Effector memory CD8-positive, alpha-beta T cell (primary cell): ENCODE measurements around the gene AXIN1.
"Not testable (repeated sequence)": the region's sequence is repeated elsewhere in the genome, so short reads cannot be mapped to it uniquely, and the experiment has no call there.

Source experiments
- ATAC-seq: fragments of 150-1000 bp; cut with Tn5 transposase; replicated peaks from 2 replicates; pipeline ENCODE4 v1.10.0; 2021; ENCODE audit warnings: mild to moderate bottlenecking, moderate library complexity
- DNase-seq, 3 experiments: peaks; one replicate each; pipeline ENCODE4 v3.0.0; 2021
- H3K27ac Mint-ChIP-seq, 2 donors: one replicate each; pipeline ENCODE4 v1.8.0; 2022; ENCODE audit warnings: mild to moderate bottlenecking in 2 of 2, mixed read lengths in 2 of 2, moderate library complexity in 2 of 2
- H3K27me3 Mint-ChIP-seq, 2 donors: one replicate each; pipeline ENCODE4 v1.8.0; 2022; ENCODE audit warnings: mixed read lengths in 2 of 2
- H3K36me3 Mint-ChIP-seq: one replicate; pipeline ENCODE4 v1.8.0; 2022; ENCODE audit warnings: mild to moderate bottlenecking, moderate library complexity, mixed read lengths; ENCODE audit not compliant: insufficient read depth
- H3K4me1 Mint-ChIP-seq, 2 donors: one replicate each; pipeline ENCODE4 v1.8.0; 2022; ENCODE audit warnings: low read depth in 2 of 2, mixed read lengths in 2 of 2
- H3K4me3 Mint-ChIP-seq, 2 donors: one replicate each; pipeline ENCODE4 v1.8.0; 2022; ENCODE audit warnings: mild to moderate bottlenecking in 2 of 2, mixed read lengths in 2 of 2, moderate library complexity in 2 of 2
- H3K9me3 Mint-ChIP-seq, 2 donors: one replicate each; pipeline ENCODE4 v1.8.0; 2022; ENCODE audit warnings: mixed read lengths in 2 of 2

AXIN1 gene

GRCh38 chr16:391885-392335 lies 39.4 kb upstream of the AXIN1 start:
- peak; percentile 94 for ATAC-seq
- peaks cover 15% of the 10 kb centered on the region for H3K36me3 Mint-ChIP-seq
- peaks cover 6 to 15% of the 10 kb centered on the region in 2 donors for H3K4me1 Mint-ChIP-seq
- peak; percentile 70 to 76 (median 73) for DNase-seq
- no peaks in the 10 kb centered on the region for H3K27me3 Mint-ChIP-seq
- H3K9me3 Mint-ChIP-seq: no peaks in the 10 kb centered on the region
- peak overlapping the region; percentile 40 to 57 for H3K4me3 Mint-ChIP-seq
- H3K27ac Mint-ChIP-seq: peak overlapping the region; percentile 71 to 77

DNA sequence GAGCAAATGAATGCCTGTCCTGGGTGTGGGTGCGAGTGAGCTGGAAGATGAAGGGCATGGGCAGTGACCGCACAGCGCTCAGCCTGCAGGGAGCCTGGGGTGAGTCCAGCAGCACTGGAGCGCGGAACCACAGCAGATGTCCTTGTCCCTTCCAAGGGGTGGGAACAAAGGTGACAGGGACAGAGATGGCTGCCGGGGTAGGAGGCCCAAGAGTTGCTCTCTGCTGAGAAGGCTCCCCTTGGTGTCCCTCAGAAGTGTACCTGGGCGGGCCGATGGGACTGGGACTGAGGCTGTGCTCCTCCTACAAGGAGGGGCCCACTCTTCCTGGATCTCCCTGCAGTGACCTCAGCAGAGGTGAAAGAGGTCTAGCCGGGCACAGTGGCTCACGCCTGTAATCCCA lies 36.8 kb upstream of the AXIN1 start:
- Mint-ChIP-seq H3K27me3 (no peaks in the 10 kb centered on the region), H3K9me3 (no peaks in the 10 kb centered on the region), H3K36me3 (peaks cover 7% of the 10 kb centered on the region), H3K27ac (no peak overlapping the region), H3K4me3 (no peak overlapping the region), H3K4me1 (peaks cover 6 to 15% of the 10 kb centered on the region in 2 donors)
- ATAC-seq: no peak
- DNase-seq: no peak

- not testable (repeated sequence) for H3K9me3 Mint-ChIP-seq, ATAC-seq, H3K4me3 Mint-ChIP-seq, H3K27me3 Mint-ChIP-seq, DNase-seq, H3K27ac Mint-ChIP-seq
- Mint-ChIP-seq H3K36me3 (peaks cover 10% of the 10 kb centered on the region), H3K4me1 (peaks cover 13 to 20% of the 10 kb centered on the region in 2 donors)
These were observed 35.5 kb upstream of the AXIN1 start for GRCh38 chr16:387761-388666.

- Mint-ChIP-seq H3K27ac (no peak overlapping the region), H3K4me1 (peaks cover 10 to 13% of the 10 kb centered on the region in 2 donors), H3K4me3 (no peak overlapping the region), H3K36me3 (peaks cover 6% of the 10 kb centered on the region), H3K9me3 (no peaks in the 10 kb centered on the region), H3K27me3 (no peaks in the 10 kb centered on the region)
- DNase-seq (no peak), ATAC-seq (no peak)
These were observed 34.2 kb upstream of the AXIN1 start for GRCh38 chr16:386641-387156.

DNA sequence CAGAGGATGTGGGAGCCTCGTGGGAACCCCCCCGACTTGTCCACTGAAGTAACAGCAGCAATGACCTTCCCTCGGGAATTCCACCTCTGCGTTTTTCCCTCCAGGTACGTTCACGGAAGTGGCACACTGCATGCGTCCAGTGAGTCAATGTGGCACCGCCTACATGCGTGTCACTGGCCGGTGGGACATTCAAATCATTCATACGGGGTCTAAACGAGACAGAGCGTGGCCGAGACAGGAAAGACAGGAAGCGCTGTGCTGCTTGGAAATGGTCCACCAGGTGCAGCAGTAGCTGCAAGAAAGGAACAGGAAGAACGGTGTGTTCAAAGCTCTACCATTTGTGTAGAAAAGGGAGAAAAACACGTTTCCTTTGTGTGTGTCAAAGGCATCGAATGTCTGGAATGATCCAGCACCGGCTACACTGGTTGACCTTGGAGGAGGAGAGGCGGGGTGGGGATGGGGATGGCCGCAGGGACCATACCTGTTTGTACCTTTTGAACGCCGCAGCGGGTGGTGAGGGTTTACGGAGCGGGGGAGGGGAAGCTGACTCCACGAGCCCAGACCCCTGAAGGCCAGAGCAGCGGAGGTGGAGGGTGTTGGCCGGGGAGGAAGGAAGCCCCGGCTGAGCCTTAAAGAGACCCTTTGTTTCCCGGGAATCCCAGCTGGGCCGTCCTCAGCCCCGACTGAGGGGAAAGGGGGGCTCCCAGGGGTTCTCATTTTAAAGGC lies 31.0 kb upstream of the AXIN1 start:
- no peaks in the 10 kb centered on the region for H3K9me3 Mint-ChIP-seq
- peak; percentile 45 for ATAC-seq
- H3K27me3 Mint-ChIP-seq: no peaks in the 10 kb centered on the region
- H3K27ac Mint-ChIP-seq: peak overlapping the region; percentile 3 to 35
- H3K36me3 Mint-ChIP-seq: peaks cover 6% of the 10 kb centered on the region
- peaks cover 20% of the 10 kb centered on the region in 2 donors for H3K4me1 Mint-ChIP-seq
- peak overlapping the region; percentile 75 to 76 for H3K4me3 Mint-ChIP-seq
- no peak for DNase-seq

- Mint-ChIP-seq H3K27ac (peak within 1 kb of the TSS in 1 of 2 donors; percentile 3), H3K4me3 (peak within 1 kb of the TSS; percentile 75 to 76), H3K4me1 (peaks cover 20 to 22% of the 10 kb centered on the region in 2 donors), H3K9me3 (no peaks in the 10 kb centered on the region), H3K27me3 (no peaks in the 10 kb centered on the region), H3K36me3 (peaks cover 6% of the 10 kb centered on the region)
- ATAC-seq: peak; percentile 65
- DNase-seq: peak in 2 of 3 experiments; percentile 41 to 55
These were observed 29.5 kb upstream of the AXIN1 start, which contains the start of gene PGAP6 for GRCh38 chr16:381789-382717. PGAP6 (minus strand) TSS chr16:381978; CDS start chr16:381821, 157 bp downstream.

GRCh38 chr16:381012-381788 lies 28.7 kb upstream of the AXIN1 start:
- Mint-ChIP-seq H3K9me3 (no peaks in the 10 kb centered on the region), H3K36me3 (peaks cover 8% of the 10 kb centered on the region), H3K27me3 (no peaks in the 10 kb centered on the region), H3K4me3 (peak overlapping the region; percentile 62 to 70), H3K4me1 (peaks cover 19 to 20% of the 10 kb centered on the region in 2 donors), H3K27ac (no peak overlapping the region)
- ATAC-seq (peak; percentile 50), DNase-seq (peak in 1 of 3 experiments; percentile 24)

DNA sequence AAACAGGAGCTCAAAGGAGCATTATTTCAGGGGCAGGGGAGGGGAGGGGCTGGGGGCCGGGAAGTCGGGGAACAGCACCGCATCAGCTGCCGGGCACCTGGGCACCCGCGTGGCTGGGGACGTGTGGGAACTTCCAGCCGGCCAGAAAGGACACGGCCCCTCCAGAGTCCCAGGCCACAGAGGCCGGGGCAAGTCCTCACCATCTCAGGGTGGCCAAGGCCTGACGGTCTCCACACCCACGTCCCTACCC lies 28.2 kb upstream of the AXIN1 start:
- Mint-ChIP-seq H3K4me1 (peaks cover 19 to 20% of the 10 kb centered on the region in 2 donors), H3K9me3 (no peaks in the 10 kb centered on the region), H3K27me3 (no peaks in the 10 kb centered on the region), H3K27ac (peak overlapping the region in 1 of 2 donors; percentile 12), H3K36me3 (peaks cover 8% of the 10 kb centered on the region), H3K4me3 (peak overlapping the region; percentile 62 to 70)
- ATAC-seq: no peak
- DNase-seq: no peak

- no peak for DNase-seq
- Mint-ChIP-seq H3K27ac (peak overlapping the region; percentile 12 to 83), H3K4me1 (peaks cover 19 to 20% of the 10 kb centered on the region in 2 donors), H3K4me3 (peak overlapping the region; percentile 62 to 70), H3K9me3 (no peaks in the 10 kb centered on the region), H3K27me3 (no peaks in the 10 kb centered on the region), H3K36me3 (peaks cover 8% of the 10 kb centered on the region)
- ATAC-seq: no peak
These were observed 27.6 kb upstream of the AXIN1 start for GRCh38 chr16:379961-380761.

- H3K4me1 Mint-ChIP-seq: peaks cover 19 to 20% of the 10 kb centered on the region in 2 donors
- peak overlapping the region; percentile 62 to 70 for H3K4me3 Mint-ChIP-seq
- no peaks in the 10 kb centered on the region for H3K27me3 Mint-ChIP-seq
- ATAC-seq (no peak), DNase-seq (no peak)
- no peaks in the 10 kb centered on the region for H3K9me3 Mint-ChIP-seq
- peaks cover 8% of the 10 kb centered on the region for H3K36me3 Mint-ChIP-seq
- H3K27ac Mint-ChIP-seq: peak overlapping the region in 1 of 2 donors; percentile 83
These were observed 26.8 kb upstream of the AXIN1 start for GRCh38 chr16:379183-379960.

GRCh38 chr16:378821-379182 lies 26.3 kb upstream of the AXIN1 start:
- H3K27ac Mint-ChIP-seq: no peak overlapping the region
- peaks cover 8% of the 10 kb centered on the region for H3K36me3 Mint-ChIP-seq
- peaks cover 19 to 20% of the 10 kb centered on the region in 2 donors for H3K4me1 Mint-ChIP-seq
- H3K27me3 Mint-ChIP-seq: no peaks in the 10 kb centered on the region
- DNase-seq: no peak
- H3K9me3 Mint-ChIP-seq: no peaks in the 10 kb centered on the region
- ATAC-seq: no peak
- H3K4me3 Mint-ChIP-seq: no peak overlapping the region
